ENCODE measurements around the gene PROX2.

PROX2 gene

DNA sequence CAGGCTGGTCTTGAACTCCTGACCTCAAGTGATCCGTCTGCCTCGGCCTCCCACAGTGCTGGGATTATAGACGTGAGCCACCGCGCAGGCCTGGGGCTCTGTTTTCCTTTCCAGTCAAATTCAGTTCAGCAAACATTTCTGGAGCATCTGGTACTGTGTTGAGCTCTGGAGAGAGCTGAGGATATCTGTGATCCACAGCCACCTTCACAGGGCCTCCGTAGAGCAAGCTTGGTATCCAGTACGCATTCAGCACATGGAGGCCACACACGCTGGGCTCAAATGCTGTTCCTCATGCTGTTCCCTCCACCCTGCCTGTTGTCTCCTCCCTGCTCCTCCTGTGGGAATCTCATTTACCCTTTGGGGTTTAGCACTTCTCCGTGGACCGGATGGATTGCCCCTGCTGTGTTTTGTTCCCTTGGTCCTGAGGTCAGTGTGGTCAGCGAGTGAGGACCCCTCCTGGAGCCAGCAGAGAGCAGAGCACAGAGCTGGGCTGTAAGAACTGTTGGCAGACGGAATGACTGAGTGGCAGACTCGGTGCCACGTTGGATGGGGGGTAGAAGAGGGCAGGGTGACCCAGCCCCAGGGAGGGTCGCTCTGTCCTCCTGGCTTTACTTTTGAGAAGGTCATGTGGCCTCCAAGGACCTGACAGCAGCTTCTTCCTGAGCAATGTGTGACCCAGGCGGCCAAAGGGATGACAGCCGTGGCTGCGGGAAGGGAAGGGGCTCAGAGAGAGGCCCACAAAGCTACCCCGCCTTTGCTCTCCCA is 46.2 kb upstream of the PROX2 start:
- H3K36me3 ChIP-seq (ENCODE audit: insufficient read depth, low read length), result no peaks in the 10 kb centered on the region
- no peak overlapping the region for H3K27ac ChIP-seq (ENCODE audit: low read depth, low read length, poor library complexity, severe bottlenecking)
- no peaks in the 10 kb centered on the region for H4K20me1 ChIP-seq (ENCODE audit: insufficient read depth, low read length)
- no peaks in the 10 kb centered on the region; the same call in 1 of the 2 replicates for H3K27me3 ChIP-seq (ENCODE audit: insufficient read depth, low read length)
- no peaks in the 10 kb centered on the region for H3K9me3 ChIP-seq (ENCODE audit: low read length)
- H3K4me2 ChIP-seq (ENCODE audit: low read length), result peak overlapping the region; percentile 76
- H3K4me1 ChIP-seq (ENCODE audit: insufficient read depth, low read length, severe bottlenecking), result peaks cover 8% of the 10 kb centered on the region
- no peaks in the 10 kb centered on the region for H3F3A ChIP-seq (ENCODE audit: insufficient read depth, low read length)
- TF ChIP-seq EZH2 (IDR thresholded peaks at IDR 0.05; ENCODE audit: borderline replicate concordance, low read length) (no peak), CTCF (IDR thresholded peaks at IDR 0.05; ENCODE audit: low read length) (no peak)
- H3K9ac ChIP-seq (ENCODE audit: low read length), result peak overlapping the region; percentile 62
- H3K4me3 ChIP-seq (ENCODE audit: low read depth, low read length, poor library complexity, severe bottlenecking), result peak overlapping the region; percentile 70
- H3K79me2 ChIP-seq (ENCODE audit: insufficient read depth, low read length), result no peaks in the 10 kb centered on the region
- no peaks in the 10 kb centered on the region for H3K9me2 ChIP-seq (ENCODE audit: low read depth, low read length)
- 0 out of 2 replicates have a peak overlapping the region, but pooled peaks have one; percentile 48 for H2AFZ ChIP-seq (ENCODE audit: low read length)

DNA sequence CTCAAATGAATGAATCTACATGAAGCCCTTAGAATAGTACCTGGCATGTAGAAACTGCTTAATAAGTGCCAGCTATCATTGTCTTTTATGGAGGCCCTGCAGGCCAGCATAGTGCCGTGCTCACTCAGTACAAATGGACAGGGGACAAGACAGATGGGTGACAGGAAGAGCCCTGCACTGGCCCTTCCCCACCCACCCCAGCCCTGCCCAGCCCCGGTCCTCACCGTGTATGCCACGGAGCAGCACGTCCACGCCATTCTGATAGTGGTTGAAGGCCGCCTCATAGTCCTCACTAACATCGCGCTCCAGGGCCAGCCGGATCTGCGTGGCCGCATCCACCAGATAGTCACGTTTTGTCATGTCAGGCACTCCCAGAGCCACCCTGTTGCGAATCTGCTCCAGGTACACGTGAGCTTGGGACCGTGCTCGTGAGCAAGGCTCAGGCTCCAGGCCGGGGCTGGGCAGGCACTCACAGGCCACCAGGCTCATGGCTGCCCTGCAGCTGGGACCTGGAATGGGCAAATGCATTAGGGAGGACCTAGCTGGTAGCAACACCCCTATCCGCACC is 45.2 kb upstream of the PROX2 start:
- TF ChIP-seq CTCF (IDR thresholded peaks at IDR 0.05; ENCODE audit: low read length) (no peak), EZH2 (IDR thresholded peaks at IDR 0.05; ENCODE audit: borderline replicate concordance, low read length) (no peak)
- Histone ChIP-seq H3K4me3 (ENCODE audit: low read depth, low read length, poor library complexity, severe bottlenecking) (no peak overlapping the region), H3K9ac (ENCODE audit: low read length) (no peak overlapping the region), H3K27ac (ENCODE audit: low read depth, low read length, poor library complexity, severe bottlenecking) (no peak overlapping the region), H2AFZ (ENCODE audit: low read length) (no peak overlapping the region), H3F3A (ENCODE audit: insufficient read depth, low read length) (no peaks in the 10 kb centered on the region), H3K9me2 (ENCODE audit: low read depth, low read length) (no peaks in the 10 kb centered on the region), H3K27me3 (ENCODE audit: insufficient read depth, low read length) (no peaks in the 10 kb centered on the region; the same call in 1 of the 2 replicates), H3K9me3 (ENCODE audit: low read length) (no peaks in the 10 kb centered on the region), H3K4me2 (ENCODE audit: low read length) (no peak overlapping the region), H4K20me1 (ENCODE audit: insufficient read depth, low read length) (no peaks in the 10 kb centered on the region), H3K4me1 (ENCODE audit: insufficient read depth, low read length, severe bottlenecking) (peaks cover 8% of the 10 kb centered on the region), H3K79me2 (ENCODE audit: insufficient read depth, low read length) (no peaks in the 10 kb centered on the region), H3K36me3 (ENCODE audit: insufficient read depth, low read length) (no peaks in the 10 kb centered on the region)

GRCh38 chr14:74920281-74920680 is 44.3 kb upstream of the PROX2 start:
- Histone ChIP-seq H3K79me2 (ENCODE audit: insufficient read depth, low read length) (no peaks in the 10 kb centered on the region), H3K27ac (ENCODE audit: low read depth, low read length, poor library complexity, severe bottlenecking) (no peak overlapping the region), H3F3A (ENCODE audit: insufficient read depth, low read length) (no peaks in the 10 kb centered on the region), H3K27me3 (ENCODE audit: insufficient read depth, low read length) (no peaks in the 10 kb centered on the region; the same call in 1 of the 2 replicates), H3K36me3 (ENCODE audit: insufficient read depth, low read length) (no peaks in the 10 kb centered on the region), H2AFZ (ENCODE audit: low read length) (no peak overlapping the region), H3K9me3 (ENCODE audit: low read length) (no peaks in the 10 kb centered on the region), H3K4me2 (ENCODE audit: low read length) (no peak overlapping the region), H3K4me3 (ENCODE audit: low read depth, low read length, poor library complexity, severe bottlenecking) (no peak overlapping the region), H4K20me1 (ENCODE audit: insufficient read depth, low read length) (no peaks in the 10 kb centered on the region), H3K4me1 (ENCODE audit: insufficient read depth, low read length, severe bottlenecking) (peaks cover 8% of the 10 kb centered on the region), H3K9me2 (ENCODE audit: low read depth, low read length) (no peaks in the 10 kb centered on the region), H3K9ac (ENCODE audit: low read length) (no peak overlapping the region)
- TF ChIP-seq CTCF (IDR thresholded peaks at IDR 0.05; ENCODE audit: low read length) (no peak), EZH2 (IDR thresholded peaks at IDR 0.05; ENCODE audit: borderline replicate concordance, low read length) (no peak)

Measured in OCI-LY1 (cell line).